Measurements from ENCODE around the gene CARD19.

The CARD19 gene

GRCh38 chr9:93093877-93094657 lies 1.9 kb upstream of the CARD19 start:
- Histone ChIP-seq H3K27ac (ENCODE audit: insufficient read depth, low read length, poor library complexity, severe bottlenecking) (peak overlapping the region; percentile 95), H3K4me3 (ENCODE audit: insufficient read depth, low read depth, low read length, poor library complexity, severe bottlenecking) (peak overlapping the region; percentile 50), H3K4me1 (ENCODE audit: control insufficient read depth, insufficient read depth, low read length, poor library complexity, severe bottlenecking) (peaks cover 51% of the 10 kb centered on the region), H3K27me3 (replicated peaks; ENCODE audit: control insufficient read depth, insufficient read depth, low read length, poor library complexity, severe bottlenecking) (no peaks in the 10 kb centered on the region), H3K36me3 (ENCODE audit: control insufficient read depth, insufficient read depth, low read length) (no peaks in the 10 kb centered on the region), H3K9me3 (ENCODE audit: control insufficient read depth, low read length) (no peaks in the 10 kb centered on the region)
- no peak for DNase-seq

GRCh38 chr9:93094658-93095204 lies 1.3 kb upstream of the CARD19 start:
- Histone ChIP-seq H3K4me1 (ENCODE audit: control insufficient read depth, insufficient read depth, low read length, poor library complexity, severe bottlenecking) (peaks cover 58% of the 10 kb centered on the region), H3K9me3 (ENCODE audit: control insufficient read depth, low read length) (no peaks in the 10 kb centered on the region), H3K4me3 (ENCODE audit: insufficient read depth, low read depth, low read length, poor library complexity, severe bottlenecking) (peak overlapping the region; percentile 50), H3K27me3 (replicated peaks; ENCODE audit: control insufficient read depth, insufficient read depth, low read length, poor library complexity, severe bottlenecking) (no peaks in the 10 kb centered on the region), H3K27ac (ENCODE audit: insufficient read depth, low read length, poor library complexity, severe bottlenecking) (peak overlapping the region; percentile 95), H3K36me3 (ENCODE audit: control insufficient read depth, insufficient read depth, low read length) (no peaks in the 10 kb centered on the region)
- DNase-seq = no peak

GRCh38 chr9:93095205-93096130 lies 549 bp upstream of the CARD19 start:
- Histone ChIP-seq H3K36me3 (ENCODE audit: control insufficient read depth, insufficient read depth, low read length) (no peaks in the 10 kb centered on the region), H3K27me3 (replicated peaks; ENCODE audit: control insufficient read depth, insufficient read depth, low read length, poor library complexity, severe bottlenecking) (no peaks in the 10 kb centered on the region), H3K4me3 (ENCODE audit: insufficient read depth, low read depth, low read length, poor library complexity, severe bottlenecking) (peak overlapping the region; percentile 79), H3K4me1 (ENCODE audit: control insufficient read depth, insufficient read depth, low read length, poor library complexity, severe bottlenecking) (peaks cover 61% of the 10 kb centered on the region), H3K27ac (ENCODE audit: insufficient read depth, low read length, poor library complexity, severe bottlenecking) (peak overlapping the region; percentile 95), H3K9me3 (ENCODE audit: control insufficient read depth, low read length) (no peaks in the 10 kb centered on the region)
- peak; percentile 100 for DNase-seq

GRCh38 chr9:93096811-93097382 lies 880 bp downstream of the CARD19 start:
- Histone ChIP-seq H3K4me1 (ENCODE audit: control insufficient read depth, insufficient read depth, low read length, poor library complexity, severe bottlenecking) (peaks cover 56% of the 10 kb centered on the region), H3K9me3 (ENCODE audit: control insufficient read depth, low read length) (no peaks in the 10 kb centered on the region), H3K4me3 (ENCODE audit: insufficient read depth, low read depth, low read length, poor library complexity, severe bottlenecking) (peak overlapping the region; percentile 79), H3K27ac (ENCODE audit: insufficient read depth, low read length, poor library complexity, severe bottlenecking) (peak overlapping the region; percentile 89), H3K27me3 (replicated peaks; ENCODE audit: control insufficient read depth, insufficient read depth, low read length, poor library complexity, severe bottlenecking) (no peaks in the 10 kb centered on the region), H3K36me3 (ENCODE audit: control insufficient read depth, insufficient read depth, low read length) (no peaks in the 10 kb centered on the region)
- DNase-seq = no peak

GRCh38 chr9:93097511-93098201 lies 1.6 kb downstream of the CARD19 start:
- Histone ChIP-seq H3K27me3 (replicated peaks; ENCODE audit: control insufficient read depth, insufficient read depth, low read length, poor library complexity, severe bottlenecking) (no peaks in the 10 kb centered on the region), H3K27ac (ENCODE audit: insufficient read depth, low read length, poor library complexity, severe bottlenecking) (peak overlapping the region; percentile 89), H3K4me1 (ENCODE audit: control insufficient read depth, insufficient read depth, low read length, poor library complexity, severe bottlenecking) (peaks cover 56% of the 10 kb centered on the region)

DNA sequence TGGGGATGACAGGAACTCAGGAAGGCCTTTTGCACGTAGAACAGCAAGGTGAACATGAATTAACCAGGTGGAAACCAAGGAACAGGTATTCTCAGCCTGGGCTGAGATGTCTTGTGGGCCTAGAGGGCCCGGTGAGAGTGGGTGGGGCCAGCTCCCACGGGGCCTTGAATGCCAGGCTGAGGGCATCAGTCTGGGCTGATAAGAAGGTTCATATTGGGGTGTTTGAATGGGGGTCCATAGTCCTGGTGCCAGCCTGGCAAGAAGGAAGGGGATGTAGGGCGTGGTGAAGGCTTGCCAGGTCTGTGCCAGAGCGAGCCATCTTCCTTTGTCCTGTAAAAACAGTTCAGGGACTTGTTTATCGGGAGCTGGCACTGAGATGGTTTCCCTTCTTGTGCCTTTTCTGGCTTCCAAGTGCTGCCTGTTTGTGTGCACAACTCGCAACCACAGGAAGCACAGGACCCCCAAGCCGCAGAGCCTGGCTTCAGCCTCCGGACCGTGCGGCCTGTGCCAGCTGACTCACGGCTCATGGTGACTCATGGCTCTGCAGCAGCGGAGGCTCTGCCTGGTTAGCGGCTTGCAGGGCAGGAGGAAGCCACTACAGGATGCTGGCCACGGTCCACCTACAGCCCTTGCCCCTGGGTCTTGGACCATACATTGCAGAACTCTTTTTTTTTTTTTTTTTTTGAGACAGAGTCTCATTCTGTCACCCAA lies 2.4 kb downstream of the CARD19 start:
- peak; percentile 40 to 60 (median 54) for DNase-seq
- H3K4me3 ChIP-seq (ENCODE audit: insufficient read depth, low read depth, low read length, poor library complexity, severe bottlenecking) = peak overlapping the region; percentile 33
- peak overlapping the region; percentile 89 for H3K27ac ChIP-seq (ENCODE audit: insufficient read depth, low read length, poor library complexity, severe bottlenecking)
- no peaks in the 10 kb centered on the region for H3K36me3 ChIP-seq (ENCODE audit: control insufficient read depth, insufficient read depth, low read length)
- H3K9me3 ChIP-seq (ENCODE audit: control insufficient read depth, low read length) = no peaks in the 10 kb centered on the region
- no peaks in the 10 kb centered on the region for H3K27me3 ChIP-seq (replicated peaks; ENCODE audit: control insufficient read depth, insufficient read depth, low read length, poor library complexity, severe bottlenecking)
- H3K4me1 ChIP-seq (ENCODE audit: control insufficient read depth, insufficient read depth, low read length, poor library complexity, severe bottlenecking) = peaks cover 51% of the 10 kb centered on the region

More at GRCh38 chr9:93097511-93098201, 1.6 kb downstream of the CARD19 start:
- no peak for DNase-seq
- H3K4me3 ChIP-seq (ENCODE audit: insufficient read depth, low read depth, low read length, poor library complexity, severe bottlenecking) = peak overlapping the region; percentile 79
- H3K36me3 ChIP-seq (ENCODE audit: control insufficient read depth, insufficient read depth, low read length) = no peaks in the 10 kb centered on the region
- H3K9me3 ChIP-seq (ENCODE audit: control insufficient read depth, low read length) = no peaks in the 10 kb centered on the region

GRCh38 chr9:93099551-93100275 lies 3.7 kb downstream of the CARD19 start:
- Histone ChIP-seq H3K27ac (ENCODE audit: insufficient read depth, low read length, poor library complexity, severe bottlenecking) (no peak overlapping the region), H3K4me1 (ENCODE audit: control insufficient read depth, insufficient read depth, low read length, poor library complexity, severe bottlenecking) (peaks cover 40% of the 10 kb centered on the region), H3K4me3 (ENCODE audit: insufficient read depth, low read depth, low read length, poor library complexity, severe bottlenecking) (no peak overlapping the region)

DNA sequence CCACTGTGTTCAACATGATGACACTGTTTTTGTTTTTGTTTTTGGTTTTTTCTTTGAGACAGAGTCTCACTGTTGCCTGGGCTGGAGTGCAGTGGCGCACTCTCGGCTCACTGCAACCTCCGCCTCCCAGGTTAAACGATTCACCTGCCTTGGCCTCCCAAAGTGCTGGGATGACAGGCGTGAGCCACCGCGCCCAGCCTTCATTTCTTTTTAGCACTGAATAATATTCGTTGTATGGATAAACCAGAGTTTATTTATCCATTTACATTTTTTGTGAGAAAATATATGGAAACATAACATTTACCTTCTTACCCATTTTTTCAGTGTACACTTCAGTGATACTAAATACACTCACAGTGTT lies 4.2 kb downstream of the CARD19 start:
- H3K36me3 ChIP-seq (ENCODE audit: control insufficient read depth, insufficient read depth, low read length) = no peaks in the 10 kb centered on the region
- H3K9me3 ChIP-seq (ENCODE audit: control insufficient read depth, low read length) = peaks cover 3% of the 10 kb centered on the region
- no peaks in the 10 kb centered on the region for H3K27me3 ChIP-seq (replicated peaks; ENCODE audit: control insufficient read depth, insufficient read depth, low read length, poor library complexity, severe bottlenecking)
- no peak overlapping the region for H3K4me3 ChIP-seq (ENCODE audit: insufficient read depth, low read depth, low read length, poor library complexity, severe bottlenecking)
- H3K4me1 ChIP-seq (ENCODE audit: control insufficient read depth, insufficient read depth, low read length, poor library complexity, severe bottlenecking) = peaks cover 35% of the 10 kb centered on the region
- DNase-seq = no peak
- no peak overlapping the region for H3K27ac ChIP-seq (ENCODE audit: insufficient read depth, low read length, poor library complexity, severe bottlenecking)

More at GRCh38 chr9:93099551-93100275, 3.7 kb downstream of the CARD19 start:
- no peaks in the 10 kb centered on the region for H3K27me3 ChIP-seq (replicated peaks; ENCODE audit: control insufficient read depth, insufficient read depth, low read length, poor library complexity, severe bottlenecking)
- peaks cover 3% of the 10 kb centered on the region for H3K9me3 ChIP-seq (ENCODE audit: control insufficient read depth, low read length)
- DNase-seq = no peak
- H3K36me3 ChIP-seq (ENCODE audit: control insufficient read depth, insufficient read depth, low read length) = no peaks in the 10 kb centered on the region

All from effector memory CD4-positive, alpha-beta T cell (primary cell).